Subcutaneous abdominal adipose tissue (tissue), 5 donors: ENCODE results near the gene FLRT1.

Experiments
- H3K27ac ChIP-seq: one replicate; pipeline ENCODE4 v1.7.0; 2013; ENCODE audit warnings: low read depth, mild to moderate bottlenecking, inconsistent platforms, low read length, moderate library complexity
- H3K27me3 ChIP-seq, 5 donors: one replicate each; pipeline ENCODE4 v1.7.0; 2013; ENCODE audit warnings: low read length in 5 of 5, inconsistent platforms in 1 of 5; ENCODE audit not compliant: control insufficient read depth in 5 of 5, insufficient read depth in 4 of 5
- H3K36me3 ChIP-seq, 5 donors: one replicate each; pipeline ENCODE4 v1.7.0; 2013; ENCODE audit warnings: low read length in 5 of 5; ENCODE audit not compliant: control insufficient read depth in 5 of 5, insufficient read depth in 5 of 5
- H3K4me1 ChIP-seq, 5 donors: one replicate each; pipeline ENCODE4 v1.7.0; 2013; ENCODE audit warnings: low read length in 5 of 5, mild to moderate bottlenecking in 3 of 5, moderate library complexity in 1 of 5; ENCODE audit not compliant: control insufficient read depth in 5 of 5, insufficient read depth in 5 of 5
- H3K4me3 ChIP-seq, 5 donors: one replicate each; pipeline ENCODE4 v1.7.0; 2013; ENCODE audit warnings: low read length in 5 of 5, low read depth in 1 of 5
- H3K9ac ChIP-seq, 5 donors: one replicate each; pipeline ENCODE4 v1.7.0; 2013; ENCODE audit warnings: low read length in 5 of 5, mild to moderate bottlenecking in 4 of 5, moderate library complexity in 3 of 5
- H3K9me3 ChIP-seq, 5 donors: one replicate each; pipeline ENCODE4 v1.7.0; 2013; ENCODE audit warnings: low read length in 5 of 5; ENCODE audit not compliant: control insufficient read depth in 5 of 5
- donor health status: healthy.
- donor health status: healthy.
- donor health status: healthy.
- donor health status: healthy.
- donor health status: healthy.

FLRT1 gene

GRCh38 chr11:64056213-64056785 lies 20.6 kb downstream of the FLRT1 start:
- Histone ChIP-seq H3K27ac (no peak overlapping the region), H3K4me1 (peaks cover 0 to 10% (median 9%) of the 10 kb centered on the region in 5 donors), H3K9ac (no peak overlapping the region), H3K9me3 (no peaks in the 10 kb centered on the region), H3K36me3 (no peaks in the 10 kb centered on the region), H3K27me3 (peaks cover 0 to 5% (median 2%) of the 10 kb centered on the region in 5 donors), H3K4me3 (no peak overlapping the region)

- no peaks in the 10 kb centered on the region for H3K9me3 ChIP-seq
- H3K4me3 ChIP-seq = no peak overlapping the region
- H3K27ac ChIP-seq = no peak overlapping the region
- H3K9ac ChIP-seq = no peak overlapping the region
- H3K4me1 ChIP-seq = peaks cover 0 to 13% (median 11%) of the 10 kb centered on the region in 5 donors
- H3K36me3 ChIP-seq = no peaks in the 10 kb centered on the region
- peaks cover 0 to 6% (median 3%) of the 10 kb centered on the region in 5 donors for H3K27me3 ChIP-seq
Measured at GRCh38 chr11:64056861-64057260, 21.1 kb downstream of the FLRT1 start.

GRCh38 chr11:64057890-64058289 lies 22.2 kb downstream of the FLRT1 start:
- Histone ChIP-seq H3K4me1 (peaks cover 0 to 13% (median 11%) of the 10 kb centered on the region in 5 donors), H3K9me3 (no peaks in the 10 kb centered on the region), H3K36me3 (no peaks in the 10 kb centered on the region), H3K27me3 (peaks cover 3 to 14% (median 10%) of the 10 kb centered on the region in 5 donors), H3K27ac (no peak overlapping the region), H3K4me3 (no peak overlapping the region), H3K9ac (no peak overlapping the region)

- Histone ChIP-seq H3K27ac (no peak overlapping the region), H3K27me3 (peaks cover 3 to 14% (median 10%) of the 10 kb centered on the region in 5 donors), H3K36me3 (no peaks in the 10 kb centered on the region), H3K9ac (no peak overlapping the region), H3K9me3 (no peaks in the 10 kb centered on the region), H3K4me1 (peaks cover 0 to 13% (median 11%) of the 10 kb centered on the region in 5 donors), H3K4me3 (no peak overlapping the region)
Measured at GRCh38 chr11:64058494-64058893, 22.8 kb downstream of the FLRT1 start.

- Histone ChIP-seq H3K9me3 (no peaks in the 10 kb centered on the region), H3K4me3 (no peak overlapping the region), H3K27ac (no peak overlapping the region), H3K27me3 (peaks cover 3 to 14% (median 10%) of the 10 kb centered on the region in 5 donors), H3K9ac (no peak overlapping the region), H3K4me1 (peaks cover 0 to 13% (median 11%) of the 10 kb centered on the region in 5 donors), H3K36me3 (no peaks in the 10 kb centered on the region)
Measured at GRCh38 chr11:64059339-64060140, 23.8 kb downstream of the FLRT1 start.

- Histone ChIP-seq H3K4me1 (peaks cover 0 to 13% (median 11%) of the 10 kb centered on the region in 5 donors), H3K9ac (peak overlapping the region in 1 of 5 donors; percentile 58), H3K9me3 (no peaks in the 10 kb centered on the region), H3K4me3 (peak overlapping the region; percentile 17 to 56 (median 50)), H3K27ac (no peak overlapping the region), H3K36me3 (no peaks in the 10 kb centered on the region), H3K27me3 (peaks cover 3 to 14% (median 10%) of the 10 kb centered on the region in 5 donors)
Measured at GRCh38 chr11:64060263-64060860, 24.6 kb downstream of the FLRT1 start.

GRCh38 chr11:64060861-64061444 lies 25.2 kb downstream of the FLRT1 start:
- H3K27me3 ChIP-seq = peaks cover 3 to 14% (median 10%) of the 10 kb centered on the region in 5 donors
- H3K36me3 ChIP-seq = no peaks in the 10 kb centered on the region
- no peak overlapping the region for H3K27ac ChIP-seq
- peak overlapping the region in 3 of 5 donors; percentile 42 to 71 (median 65) for H3K9ac ChIP-seq
- H3K9me3 ChIP-seq = no peaks in the 10 kb centered on the region
- H3K4me3 ChIP-seq = peak overlapping the region; percentile 51 to 60 (median 56)
- H3K4me1 ChIP-seq = peaks cover 0 to 13% (median 11%) of the 10 kb centered on the region in 5 donors

GRCh38 chr11:64062185-64063039 lies 26.7 kb downstream of the FLRT1 start:
- Histone ChIP-seq H3K4me3 (no peak overlapping the region), H3K27me3 (peaks cover 3 to 19% (median 11%) of the 10 kb centered on the region in 5 donors), H3K36me3 (no peaks in the 10 kb centered on the region), H3K27ac (no peak overlapping the region), H3K9me3 (no peaks in the 10 kb centered on the region), H3K4me1 (peaks cover 0 to 13% (median 11%) of the 10 kb centered on the region in 5 donors), H3K9ac (no peak overlapping the region)

GRCh38 chr11:64063777-64064176 lies 28.0 kb downstream of the FLRT1 start:
- Histone ChIP-seq H3K27me3 (peaks cover 3 to 19% (median 11%) of the 10 kb centered on the region in 5 donors), H3K4me1 (peaks cover 0 to 13% (median 11%) of the 10 kb centered on the region in 5 donors), H3K4me3 (no peak overlapping the region), H3K9me3 (no peaks in the 10 kb centered on the region), H3K27ac (no peak overlapping the region), H3K9ac (no peak overlapping the region), H3K36me3 (no peaks in the 10 kb centered on the region)
